ENCODE results near the gene MPRIP. TPM values are rescaled to one million over a fixed set of nuclear protein-coding genes. Genes with fewer than 3 reads are reported as not detected.
A peak's percentile ranks its signal among the peaks of the same experiment; 100 is the strongest.

The MPRIP gene
- total and polyA plus RNA-seq, 2 donors (not counting 3 experiments of a cell fraction or from before 2014, with no cell fraction given), result 94.6 to 246 TPM

- H2AFZ ChIP-seq (ENCODE audit: low read depth, low read length), result no peak overlapping the region
- peaks cover 3% of the 10 kb centered on the region for H3K4me1 ChIP-seq (ENCODE audit: control insufficient read depth, extremely low read depth, insufficient read depth, low read length)
- no peak overlapping the region for H3K9ac ChIP-seq (replicated peaks; ENCODE audit: extremely low read depth, insufficient read depth, low read length)
- intact Hi-C loops (cut with micrococcal nuclease) (loop anchor here (5.0 kb wide), 1 partner anchor 195 kb away; no protein-coding TSS in a partner anchor), dilution Hi-C loops (cut with MboI; ENCODE audit: extremely low pct_ligation_motif_present, low sequenced_read_pairs) (no loop called here)
- H3K4me2 ChIP-seq (ENCODE audit: insufficient read depth, low read length), result no peak overlapping the region
- peaks cover 1 to 12% of the 10 kb centered on the region in 2 experiments for H3K27me3 ChIP-seq (ENCODE audit: control insufficient read depth in 2 of 2, insufficient read depth in 2 of 2, low read length in 2 of 2)
- no peaks in the 10 kb centered on the region for H3K36me3 ChIP-seq (ENCODE audit: control insufficient read depth in 2 of 2, extremely low read depth in 1 of 2, insufficient read depth in 2 of 2, low read length in 2 of 2)
- TF ChIP-seq POLR2AphosphoS5 (IDR thresholded peaks at IDR 0.05; ENCODE audit: insufficient read depth, low read depth, low read length) (no peak), CTCF (IDR thresholded peaks at IDR 0.05; ENCODE audit: extremely low read depth in 1 of 2, insufficient read depth in 1 of 2, low read depth in 1 of 2, low read length in 2 of 2) (peak in 1 of 2 donors; percentile 87)
- no peaks in the 10 kb centered on the region for H3K79me2 ChIP-seq (ENCODE audit: control insufficient read depth, insufficient read depth, low read length)
- FAIRE-seq, result no peak
- H3K9me1 ChIP-seq (replicated peaks; ENCODE audit: control insufficient read depth, extremely low read depth, insufficient read depth, low read length), result no peaks in the 10 kb centered on the region
- DNase-seq (ENCODE audit: low read depth, low spot score), result peak; percentile 45
- no peak overlapping the region for H3K27ac ChIP-seq (ENCODE audit: insufficient read depth, low read depth, low read length)
- H3K4me3 ChIP-seq (replicated peaks in 1 of 3; ENCODE audit: insufficient read depth in 1 of 3, low read depth in 1 of 3, low read length in 3 of 3), result no peak overlapping the region
- no peaks in the 10 kb centered on the region for H4K20me1 ChIP-seq (replicated peaks; ENCODE audit: control insufficient read depth, extremely low read depth, insufficient read depth, low read length)
- ChIA-PET POLR2A (no interaction called here), CTCF (no interaction called here)
- BruUV-seq (replicated peaks), result no TSS peak
- no peaks in the 10 kb centered on the region for H3K9me3 ChIP-seq (replicated peaks; ENCODE audit: control insufficient read depth, insufficient read depth, low read length)
Measured at GRCh38 chr17:16997514-16998429, 44.5 kb upstream of the MPRIP start.

Measured in endothelial cell of umbilical vein (primary cell).